ENCODE data around the gene ACOT12. TPM values are rescaled to one million over a fixed set of nuclear protein-coding genes. Genes with fewer than 3 reads are reported as not detected.

Gene ACOT12
- total and polyA plus RNA-seq, 2 donors (not counting 3 experiments of a cell fraction or from before 2014, with no cell fraction given) = not detected

GRCh38 chr5:81400375-81400774 lies 6.4 kb upstream of the ACOT12 start:
- H3K9me1 ChIP-seq (replicated peaks; ENCODE audit: control insufficient read depth, extremely low read depth, insufficient read depth, low read length) = no peaks in the 10 kb centered on the region
- intact Hi-C loops (cut with micrococcal nuclease) (no loop called here), dilution Hi-C loops (cut with MboI; ENCODE audit: extremely low pct_ligation_motif_present, low sequenced_read_pairs) (no loop called here)
- FAIRE-seq (no peak), DNase-seq (ENCODE audit: low read depth, low spot score) (no peak)
- H3K36me3 ChIP-seq (ENCODE audit: control insufficient read depth in 2 of 2, extremely low read depth in 1 of 2, insufficient read depth in 2 of 2, low read length in 2 of 2) = no peaks in the 10 kb centered on the region
- no peaks in the 10 kb centered on the region for H3K9me3 ChIP-seq (replicated peaks; ENCODE audit: control insufficient read depth, insufficient read depth, low read length)
- BruUV-seq (replicated peaks) = no TSS peak
- TF ChIP-seq FOS (IDR thresholded peaks at IDR 0.05; ENCODE audit: borderline replicate concordance, insufficient read depth, low read length) (no peak), MYC (IDR thresholded peaks at IDR 0.05; ENCODE audit: low read depth, low read length) (no peak), CTCF (IDR thresholded peaks at IDR 0.05; ENCODE audit: extremely low read depth in 1 of 2, insufficient read depth in 1 of 2, low read depth in 1 of 2, low read length in 2 of 2) (no peak), EZH2 (IDR thresholded peaks at IDR 0.05; ENCODE audit: borderline replicate concordance, low read depth, low read length, severe bottlenecking) (no peak), POLR2AphosphoS5 (IDR thresholded peaks at IDR 0.05; ENCODE audit: insufficient read depth, low read depth, low read length) (no peak), POLR2A (IDR thresholded peaks at IDR 0.05; ENCODE audit: low read depth, low read length) (no peak), GATA2 (IDR thresholded peaks at IDR 0.05; ENCODE audit: insufficient read depth, insufficient read length, low read depth, low read length) (no peak), JUN (IDR thresholded peaks at IDR 0.05; ENCODE audit: borderline replicate concordance, insufficient read depth, insufficient read length, low read depth) (no peak)
- TF ChIP-seq, protein P1, sequence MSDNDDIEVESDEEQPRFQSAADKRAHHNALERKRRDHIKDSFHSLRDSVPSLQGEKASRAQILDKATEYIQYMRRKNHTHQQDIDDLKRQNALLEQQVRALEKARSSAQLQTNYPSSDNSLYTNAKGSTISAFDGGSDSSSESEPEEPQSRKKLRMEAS (IDR thresholded peaks at IDR 0.05; ENCODE audit: insufficient read depth, insufficient read length) = no peak
- H3K4me3 ChIP-seq (replicated peaks in 1 of 3; ENCODE audit: insufficient read depth in 1 of 3, low read depth in 1 of 3, low read length in 3 of 3) = no peak overlapping the region
- POLR2A ChIA-PET = no interaction called here
- no peak overlapping the region for H3K27ac ChIP-seq (ENCODE audit: insufficient read depth, low read depth, low read length)
- no peak overlapping the region for H3K4me2 ChIP-seq (ENCODE audit: insufficient read depth, low read length)
- no peaks in the 10 kb centered on the region for H3K27me3 ChIP-seq (ENCODE audit: control insufficient read depth in 2 of 2, insufficient read depth in 2 of 2, low read length in 2 of 2)
- H3K4me1 ChIP-seq (ENCODE audit: control insufficient read depth, extremely low read depth, insufficient read depth, low read length) = no peaks in the 10 kb centered on the region
- H3K9ac ChIP-seq (replicated peaks; ENCODE audit: extremely low read depth, insufficient read depth, low read length) = no peak overlapping the region
- H3K79me2 ChIP-seq (ENCODE audit: control insufficient read depth, insufficient read depth, low read length) = no peaks in the 10 kb centered on the region
- CTCF ChIA-PET = no interaction called here
- H2AFZ ChIP-seq (ENCODE audit: low read depth, low read length) = no peak overlapping the region
- H4K20me1 ChIP-seq (replicated peaks; ENCODE audit: control insufficient read depth, extremely low read depth, insufficient read depth, low read length) = no peaks in the 10 kb centered on the region
